ENCODE results near the gene VAMP2.

The VAMP2 gene

GRCh38 chr17:8146381-8147140, 16.2 kb downstream of the VAMP2 start:
- Histone ChIP-seq H4K20me1 (ENCODE audit: control insufficient read depth, insufficient read depth, low read depth, low read length) (no peaks in the 10 kb centered on the region), H3K79me2 (ENCODE audit: control insufficient read depth, low read length) (peaks cover 16% of the 10 kb centered on the region), H3K9me2 (replicated peaks; ENCODE audit: control insufficient read depth, low read length) (no peaks in the 10 kb centered on the region), H3K9me3 (ENCODE audit: control insufficient read depth, insufficient read depth, low read length) (no peaks in the 10 kb centered on the region), H3K4me3 (ENCODE audit: low read length) (no peak overlapping the region), H3K36me3 (ENCODE audit: control insufficient read depth, low read length) (peaks cover 66% of the 10 kb centered on the region), H3K27me3 (ENCODE audit: control insufficient read depth, low read length) (no peaks in the 10 kb centered on the region), H3K4me2 (ENCODE audit: low read length) (no peak overlapping the region), H3F3A (ENCODE audit: control insufficient read depth, insufficient read depth) (no peaks in the 10 kb centered on the region), H3K27ac (ENCODE audit: low read depth, low read length) (no peak overlapping the region), H3K4me1 (ENCODE audit: control insufficient read depth, low read length) (peaks cover 13% of the 10 kb centered on the region)
- TF ChIP-seq CTCF (IDR thresholded peaks at IDR 0.05; ENCODE audit: low read depth, low read length, poor library complexity, severe bottlenecking) (no peak), EZH2phosphoT487 (IDR thresholded peaks at IDR 0.05; ENCODE audit: borderline replicate concordance, low read length) (no peak)

- Histone ChIP-seq H3K36me3 (ENCODE audit: control insufficient read depth, low read length) (peaks cover 72% of the 10 kb centered on the region), H3K4me1 (ENCODE audit: control insufficient read depth, low read length) (peaks cover 7% of the 10 kb centered on the region), H3K79me2 (ENCODE audit: control insufficient read depth, low read length) (peaks cover 10% of the 10 kb centered on the region), H3K9me2 (replicated peaks; ENCODE audit: control insufficient read depth, low read length) (no peaks in the 10 kb centered on the region), H3K27ac (ENCODE audit: low read depth, low read length) (no peak overlapping the region), H3F3A (ENCODE audit: control insufficient read depth, insufficient read depth) (no peaks in the 10 kb centered on the region), H3K27me3 (ENCODE audit: control insufficient read depth, low read length) (no peaks in the 10 kb centered on the region), H4K20me1 (ENCODE audit: control insufficient read depth, insufficient read depth, low read depth, low read length) (no peaks in the 10 kb centered on the region), H3K4me3 (ENCODE audit: low read length) (no peak overlapping the region), H3K4me2 (ENCODE audit: low read length) (no peak overlapping the region), H3K9me3 (ENCODE audit: control insufficient read depth, insufficient read depth, low read length) (no peaks in the 10 kb centered on the region)
- TF ChIP-seq CTCF (IDR thresholded peaks at IDR 0.05; ENCODE audit: low read depth, low read length, poor library complexity, severe bottlenecking) (no peak), EZH2phosphoT487 (IDR thresholded peaks at IDR 0.05; ENCODE audit: borderline replicate concordance, low read length) (no peak)
Observed at GRCh38 chr17:8145811-8146210, 16.9 kb downstream of the VAMP2 start.

GRCh38 chr17:8144401-8145231, 18.1 kb downstream of the VAMP2 start:
- Histone ChIP-seq H3K9me2 (replicated peaks; ENCODE audit: control insufficient read depth, low read length) (no peaks in the 10 kb centered on the region), H3K4me1 (ENCODE audit: control insufficient read depth, low read length) (peaks cover 3% of the 10 kb centered on the region), H3K36me3 (ENCODE audit: control insufficient read depth, low read length) (peaks cover 70% of the 10 kb centered on the region), H3K9me3 (ENCODE audit: control insufficient read depth, insufficient read depth, low read length) (no peaks in the 10 kb centered on the region), H3K79me2 (ENCODE audit: control insufficient read depth, low read length) (no peaks in the 10 kb centered on the region), H3K27me3 (ENCODE audit: control insufficient read depth, low read length) (no peaks in the 10 kb centered on the region), H3K4me3 (ENCODE audit: low read length) (no peak overlapping the region), H3F3A (ENCODE audit: control insufficient read depth, insufficient read depth) (no peaks in the 10 kb centered on the region), H3K4me2 (ENCODE audit: low read length) (no peak overlapping the region), H3K27ac (ENCODE audit: low read depth, low read length) (no peak overlapping the region), H4K20me1 (ENCODE audit: control insufficient read depth, insufficient read depth, low read depth, low read length) (no peaks in the 10 kb centered on the region)
- TF ChIP-seq EZH2phosphoT487 (IDR thresholded peaks at IDR 0.05; ENCODE audit: borderline replicate concordance, low read length) (no peak), CTCF (IDR thresholded peaks at IDR 0.05; ENCODE audit: low read depth, low read length, poor library complexity, severe bottlenecking) (no peak)
